HG02588 (cell line): ENCODE measurements around the gene MDH2.
"Not testable (repeated sequence)": the region's sequence is repeated elsewhere in the genome, so short reads cannot be mapped to it uniquely, and the experiment has no call there.

ENCODE experiments used
- ATAC-seq: cut with Tn5 transposase; IDR thresholded peaks from one replicate; pipeline ENCODE4 v1.9.1; 2021; ENCODE audit warnings: mild to moderate bottlenecking, moderate library complexity; ENCODE audit not compliant: unreplicated experiment

Gene MDH2

GRCh38 chr7:76047811-76048667 is at the start of gene MDH2, which contains the start of gene STYXL1:
Gene MDH2 (plus strand): TSS chr7:76048106. CDS start chr7:76048161, 55 bp downstream.
Gene STYXL1 (minus strand): TSS chr7:76048000. CDS start chr7:76030523, 17,477 bp downstream.
- ATAC-seq: peak; percentile 95

- no peak for ATAC-seq
Observed at GRCh38 chr7:76000566-76000965, 47.3 kb upstream of the MDH2 start.

GRCh38 chr7:76002139-76002538 is 45.8 kb upstream of the MDH2 start:
- ATAC-seq: no peak

GRCh38 chr7:76002822-76003221 is 45.1 kb upstream of the MDH2 start:
- ATAC-seq: no peak

GRCh38 chr7:76003351-76003750 is 44.6 kb upstream of the MDH2 start:
- ATAC-seq: no peak

- not testable (repeated sequence) for ATAC-seq
Observed at GRCh38 chr7:76005004-76005403, 42.9 kb upstream of the MDH2 start.

- no peak for ATAC-seq
Observed at GRCh38 chr7:76008156-76008687, 39.7 kb upstream of the MDH2 start.

- no peak for ATAC-seq
Observed at GRCh38 chr7:76009672-76010600, 38.0 kb upstream of the MDH2 start.

- no peak for ATAC-seq
Observed at GRCh38 chr7:76011442-76011861, 36.5 kb upstream of the MDH2 start.

GRCh38 chr7:76016191-76016947 is 31.5 kb upstream of the MDH2 start:
- no peak for ATAC-seq

- not testable (repeated sequence) for ATAC-seq
Observed at GRCh38 chr7:76018520-76018919, 29.4 kb upstream of the MDH2 start.

GRCh38 chr7:76020031-76020714 is 27.7 kb upstream of the MDH2 start:
- ATAC-seq: no peak

GRCh38 chr7:76022026-76022780 is 25.7 kb upstream of the MDH2 start:
- no peak for ATAC-seq

GRCh38 chr7:76023002-76023401 is 24.9 kb upstream of the MDH2 start:
- no peak for ATAC-seq

- ATAC-seq: not testable (repeated sequence)
Observed at GRCh38 chr7:76029682-76030081, 18.2 kb upstream of the MDH2 start.

GRCh38 chr7:76031964-76032363 is 15.9 kb upstream of the MDH2 start:
- no peak for ATAC-seq

- ATAC-seq: no peak
Observed at GRCh38 chr7:76037310-76037709, 10.6 kb upstream of the MDH2 start.

- ATAC-seq: no peak
Observed at GRCh38 chr7:76040126-76040525, 7.8 kb upstream of the MDH2 start.

GRCh38 chr7:76044375-76044865 is 3.5 kb upstream of the MDH2 start:
- no peak for ATAC-seq
